Measurements from ENCODE around the gene PATJ.
"Not testable (repeated sequence)": the region's sequence is repeated elsewhere in the genome, so short reads cannot be mapped to it uniquely, and the experiment has no call there.

Gene PATJ

GRCh38 chr1:61887076-61887867 lies 145.0 kb downstream of the PATJ start:
- no peak for DNase-seq (ENCODE audit: low read depth in 3 of 3)

- DNase-seq (ENCODE audit: low read depth in 3 of 3): no peak
Observed at GRCh38 chr1:61887931-61888564, 145.8 kb downstream of the PATJ start.

DNA sequence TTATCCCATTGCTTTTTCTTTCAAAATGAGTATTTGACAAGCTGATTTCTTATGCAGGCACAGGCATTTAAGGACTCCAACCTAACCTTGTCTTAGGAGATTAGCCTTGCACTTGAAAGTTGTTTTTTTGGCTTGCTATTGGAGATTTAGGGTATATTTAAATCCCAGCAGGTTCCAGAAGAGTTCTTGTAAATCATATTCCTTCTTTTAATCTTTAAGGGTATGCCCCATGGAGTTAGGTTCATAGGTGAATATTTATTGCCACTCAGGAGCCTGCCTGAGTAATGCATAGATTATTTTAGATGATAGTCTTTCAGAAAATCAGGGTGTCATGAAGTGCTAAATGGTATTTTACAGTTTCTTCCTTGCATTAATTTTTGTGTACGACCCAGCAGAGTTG lies 146.5 kb downstream of the PATJ start:
- DNase-seq (ENCODE audit: low read depth in 3 of 3): no peak

- DNase-seq (ENCODE audit: low read depth in 3 of 3): not testable (repeated sequence)
Observed at GRCh38 chr1:61890435-61890834, 148.2 kb downstream of the PATJ start.

DNA sequence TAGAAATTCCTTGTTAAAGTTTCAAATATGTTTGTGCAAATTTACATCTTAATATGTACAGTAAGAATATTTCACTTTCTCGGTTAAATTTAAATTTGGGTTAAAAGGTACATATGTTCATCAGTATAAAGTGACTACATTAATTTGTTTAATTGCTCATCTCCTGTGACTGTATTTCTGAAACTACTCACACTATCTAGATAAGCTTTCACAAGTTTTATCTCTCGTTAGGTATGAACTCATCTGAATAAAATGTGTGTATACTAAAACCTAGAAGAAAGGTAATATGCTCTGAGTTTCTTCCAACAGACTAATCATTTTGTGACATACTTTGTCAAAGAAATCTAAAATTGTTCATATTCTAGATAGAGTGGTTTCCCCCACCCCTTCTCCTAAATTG lies 150.7 kb downstream of the PATJ start:
- DNase-seq (ENCODE audit: low read depth in 3 of 3): no peak

DNA sequence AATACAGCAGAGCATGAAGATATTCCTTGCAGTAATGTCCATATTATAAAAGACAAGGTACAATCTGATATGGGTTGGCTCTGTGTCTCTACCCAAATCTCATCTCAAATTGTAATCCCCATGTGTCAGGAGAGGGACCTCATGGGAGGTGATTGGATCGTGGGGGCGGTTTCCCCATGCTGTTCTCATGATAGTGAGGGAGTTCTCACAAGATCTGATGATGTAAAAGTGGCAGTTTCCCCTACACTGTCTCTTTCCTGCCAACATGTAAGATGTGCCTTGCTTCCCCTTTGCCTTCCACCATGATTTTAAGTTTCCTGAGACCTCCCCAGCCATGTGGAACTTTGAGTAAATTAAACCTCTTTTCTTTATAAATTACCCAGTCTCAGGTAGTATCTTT lies 152.0 kb downstream of the PATJ start:
- not testable (repeated sequence) for DNase-seq (ENCODE audit: low read depth in 3 of 3)

- DNase-seq (ENCODE audit: low read depth in 3 of 3): no peak
Observed at GRCh38 chr1:61895175-61895574, 152.9 kb downstream of the PATJ start.

- no peak for DNase-seq (ENCODE audit: low read depth in 3 of 3)
Observed at GRCh38 chr1:61898658-61899057, 156.4 kb downstream of the PATJ start.

- no peak for DNase-seq (ENCODE audit: low read depth in 3 of 3)
Observed at GRCh38 chr1:61904354-61904753, 162.1 kb downstream of the PATJ start.

GRCh38 chr1:61907102-61907501 lies 164.8 kb downstream of the PATJ start:
- DNase-seq (ENCODE audit: low read depth in 3 of 3): no peak

- DNase-seq (ENCODE audit: low read depth in 3 of 3): no peak
Observed at GRCh38 chr1:61910035-61910434, 167.8 kb downstream of the PATJ start.

GRCh38 chr1:61914823-61915482 lies 172.7 kb downstream of the PATJ start:
- no peak for DNase-seq (ENCODE audit: low read depth in 3 of 3)

GRCh38 chr1:61921435-61921834 lies 179.2 kb downstream of the PATJ start:
- no peak for DNase-seq (ENCODE audit: low read depth in 3 of 3)

DNA sequence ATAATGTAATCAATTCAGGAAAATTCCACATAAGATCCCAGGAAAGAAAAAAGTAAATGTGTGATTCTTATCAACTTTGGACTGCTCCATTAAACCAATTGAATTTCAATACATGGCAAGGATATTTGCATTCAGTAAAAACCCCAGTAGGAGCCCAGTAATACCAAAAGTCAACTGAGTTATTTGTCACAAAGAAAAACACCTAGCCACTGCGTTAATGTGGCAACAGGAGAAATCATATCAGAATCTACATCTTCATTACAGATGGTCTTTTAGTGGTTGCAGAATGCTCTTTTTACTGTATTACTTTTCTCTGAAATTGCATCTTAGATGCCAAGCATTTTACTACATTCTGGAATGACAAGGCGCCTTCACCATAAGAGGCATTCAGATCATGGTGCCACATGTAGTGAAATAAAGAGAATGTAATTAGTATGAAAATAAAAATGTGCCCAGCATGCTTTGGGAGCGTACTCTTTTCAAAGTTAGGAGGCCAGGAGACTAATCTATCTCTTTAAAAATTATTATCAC lies 180.7 kb downstream of the PATJ start:
- DNase-seq (ENCODE audit: low read depth in 3 of 3): no peak

DNA sequence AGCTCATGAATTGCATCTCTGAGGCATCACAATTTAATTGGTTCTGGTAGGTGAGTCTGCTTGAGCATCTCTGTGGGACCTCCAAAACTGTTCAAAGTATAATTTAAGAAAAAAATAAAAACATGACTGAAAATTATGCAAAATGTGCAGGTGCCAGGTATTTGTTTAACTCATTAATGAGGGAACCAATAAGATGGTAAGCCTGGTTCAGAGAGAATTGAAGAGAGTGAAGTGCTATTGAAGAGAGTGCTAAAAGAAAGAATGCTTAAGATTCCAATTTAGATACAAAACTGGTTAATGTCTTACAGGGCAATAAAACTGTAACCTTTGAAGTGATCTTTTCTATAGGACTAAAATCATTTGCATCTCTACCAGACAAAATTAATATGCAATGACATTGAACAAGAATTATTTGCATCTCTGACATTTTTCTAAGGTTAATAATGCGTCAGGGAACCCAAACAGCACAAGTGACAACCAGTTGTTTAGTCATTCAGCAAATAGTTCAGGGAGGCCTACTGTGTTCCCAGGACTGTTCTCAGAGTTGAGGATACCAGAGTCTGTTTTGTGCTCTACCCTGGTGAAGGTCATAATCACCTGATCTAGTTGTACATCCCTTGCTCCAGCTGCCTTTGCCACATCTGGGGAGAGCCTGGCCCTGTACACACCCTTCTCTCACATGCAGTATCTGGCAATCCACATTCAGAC lies 183.5 kb downstream of the PATJ start:
- DNase-seq (ENCODE audit: low read depth in 3 of 3): no peak

DNA sequence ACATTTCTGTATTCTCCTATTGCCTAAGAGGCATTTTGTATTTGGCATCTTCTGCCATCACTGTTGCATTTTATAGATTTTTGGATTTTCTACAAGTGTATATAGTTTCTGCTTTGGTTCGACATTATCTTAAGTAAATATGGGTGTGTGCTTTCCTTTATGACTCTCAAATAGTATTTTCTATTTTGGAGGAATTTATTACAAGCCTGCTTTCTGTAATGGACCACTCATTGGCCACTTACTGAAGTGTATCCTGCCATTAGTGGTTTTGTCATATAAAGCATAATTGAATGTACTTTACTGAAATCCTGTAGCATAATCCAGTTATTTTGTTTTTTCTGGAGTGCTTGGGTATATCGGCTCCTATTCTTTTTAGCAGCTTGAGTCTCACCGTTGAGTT lies 184.3 kb downstream of the PATJ start:
- no peak for DNase-seq (ENCODE audit: low read depth in 3 of 3)

- DNase-seq (ENCODE audit: low read depth in 3 of 3): no peak
Observed at GRCh38 chr1:61930116-61930645, 187.9 kb downstream of the PATJ start.

DNA sequence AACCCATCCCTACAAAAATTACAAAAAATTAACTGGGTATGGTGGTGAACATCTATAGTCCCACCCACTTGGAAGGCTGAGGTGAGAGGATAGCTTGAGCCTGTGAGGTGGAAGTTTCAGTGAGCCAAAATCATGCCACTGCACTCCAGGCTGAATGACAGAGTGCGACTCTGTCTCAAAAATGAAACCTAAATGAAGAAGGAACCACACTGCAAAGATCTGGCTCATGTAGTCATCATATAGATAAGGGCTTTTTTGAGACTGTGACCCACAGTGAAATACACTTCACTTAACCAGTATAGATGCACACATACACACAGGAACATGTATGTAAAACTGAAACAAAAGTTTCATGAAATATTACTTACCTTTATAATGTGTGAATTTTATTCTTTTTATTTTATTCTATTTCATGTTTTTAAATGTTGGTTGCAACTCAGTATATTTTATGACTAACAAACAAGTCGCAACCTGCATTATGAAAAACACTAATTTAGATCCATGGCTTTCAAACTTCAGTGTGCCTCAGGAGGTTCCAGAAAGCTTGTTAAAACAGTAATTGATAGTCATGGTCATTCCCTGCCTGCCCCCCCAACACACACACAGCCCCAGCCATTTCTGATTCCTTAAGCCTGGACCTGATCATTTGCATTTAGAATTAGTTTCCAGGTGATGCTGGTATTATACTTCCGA lies 189.5 kb downstream of the PATJ start:
- DNase-seq (ENCODE audit: low read depth in 3 of 3): no peak

GRCh38 chr1:61935516-61935915 lies 193.2 kb downstream of the PATJ start:
- DNase-seq (ENCODE audit: low read depth in 3 of 3): no peak

GRCh38 chr1:61936839-61937238 lies 194.6 kb downstream of the PATJ start:
- no peak for DNase-seq (ENCODE audit: low read depth in 3 of 3)

DNA sequence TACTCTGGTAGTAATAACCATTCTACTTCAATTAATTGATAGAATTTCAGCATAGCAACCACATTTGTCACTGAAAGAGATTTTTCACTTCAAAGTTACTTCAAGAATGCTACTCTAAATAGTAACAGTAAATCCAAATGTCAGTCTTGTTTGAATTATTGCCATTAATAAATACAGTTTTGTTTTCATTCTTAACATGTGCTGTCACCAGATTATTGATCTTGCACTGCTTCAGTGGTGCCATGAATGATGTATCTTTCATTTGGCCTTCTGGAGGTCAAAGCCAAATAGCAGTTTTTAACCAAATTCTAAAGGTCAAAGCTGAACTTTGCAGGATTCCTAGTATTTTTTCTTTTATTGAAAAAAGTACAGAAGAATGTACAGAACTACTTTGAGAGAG lies 199.5 kb downstream of the PATJ start:
- DNase-seq (ENCODE audit: low read depth in 3 of 3): no peak

Data from stimulated activated CD4-positive, alpha-beta T cell treated with anti-CD3 and anti-CD28 coated beads, TNF-alpha, amount 100 ng/mL, for 48 hours (primary cell).